Endodermal cell (in vitro differentiated cells): ENCODE measurements around the gene TEP1. TPM values are rescaled to one million over a fixed set of nuclear protein-coding genes. Genes with fewer than 3 reads are reported as not detected.

Experiments
- DNase-seq: peaks from one replicate; pipeline ENCODE4 v3.0.0-alpha.2; 2017
- H3K27ac ChIP-seq: 2 replicates; pipeline ENCODE4 v1.5.1; 2013; ENCODE audit warnings: mild to moderate bottlenecking, low read depth, low read length, moderate library complexity
- H3K27me3 ChIP-seq: 2 replicates; pipeline ENCODE4 v1.6.1; 2013; ENCODE audit warnings: mild to moderate bottlenecking, low read length, moderate library complexity; ENCODE audit not compliant: insufficient read depth, control insufficient read depth, poor library complexity, severe bottlenecking
- H3K36me3 ChIP-seq: 2 replicates; pipeline ENCODE4 v1.7.0; 2013; ENCODE audit warnings: mild to moderate bottlenecking, low read length, moderate library complexity; ENCODE audit not compliant: control insufficient read depth, insufficient read depth
- H3K4me1 ChIP-seq: one replicate; pipeline ENCODE4 v1.7.0; 2013; ENCODE audit warnings: low read length; ENCODE audit not compliant: control insufficient read depth, insufficient read depth
- H3K4me3 ChIP-seq: 2 replicates; pipeline ENCODE4 v1.5.1; 2013; ENCODE audit warnings: mild to moderate bottlenecking, low read length, moderate library complexity
- H3K9ac ChIP-seq: 2 replicates; pipeline ENCODE4 v1.6.1; 2013; ENCODE audit warnings: mild to moderate bottlenecking, low read length, moderate library complexity; ENCODE audit not compliant: poor library complexity, severe bottlenecking; ENCODE audit errors: extremely low read depth
- H3K9me3 ChIP-seq: 2 replicates; pipeline ENCODE4 v1.6.1; 2013; ENCODE audit warnings: mild to moderate bottlenecking, low read length, moderate library complexity; ENCODE audit not compliant: control insufficient read depth
- H3K27ac Mint-ChIP-seq: 2 replicates; pipeline ENCODE4 v1.8.0; 2020; ENCODE audit warnings: mixed read lengths
- H3K27me3 Mint-ChIP-seq: 2 replicates; pipeline ENCODE4 v1.8.0; 2021; ENCODE audit warnings: mild to moderate bottlenecking, mixed read lengths; ENCODE audit not compliant: insufficient read depth
- H3K36me3 Mint-ChIP-seq: 2 replicates; pipeline ENCODE4 v1.8.0; 2020; ENCODE audit warnings: low read depth, mixed read lengths
- H3K4me1 Mint-ChIP-seq: 2 replicates; pipeline ENCODE4 v1.8.0; 2020; ENCODE audit warnings: mixed read lengths
- H3K4me3 Mint-ChIP-seq: 2 replicates; pipeline ENCODE4 v1.8.0; 2020; ENCODE audit warnings: mild to moderate bottlenecking, moderate library complexity, mixed read lengths
- H3K9me3 Mint-ChIP-seq: 2 replicates; pipeline ENCODE4 v1.8.0; 2020; ENCODE audit warnings: mild to moderate bottlenecking, mixed read lengths
- CTCF ChIP-seq: fragments of 200-600 bp; sonication (generic); conservative IDR thresholded peaks from 2 replicates; pipeline ENCODE4 v1.5.0; 2021; ENCODE audit warnings: antibody characterized with exemption, mild to moderate bottlenecking
- WGBS, 2 experiments: methylation state at CpG; one replicate each; pipeline versions ENCODE4 v1.1.5 to v1.1.7; 2013; ENCODE audit warnings: missing lambda C conversion rate in 2 of 2, mixed read lengths in 1 of 2; ENCODE audit not compliant: insufficient coverage in 1 of 2, insufficient read length in 1 of 2; 5-methylcytosine and 5-hydroxymethylcytosine counted together
- total RNA-seq, 2 donors: library from RNA; stranded (reverse); fragmentation: NEBNext Ultra II Directional in 1 of 2; extraction: Animal tissue kit (Norgen Biotek cat#: 25700) in 1 of 2; gene quantifications; 2 replicates in 1 of 2; 3 replicates in 1 of 2; pipeline ENCODE4 v1.2.1, GENCODE V29; 2021

TEP1 gene
- total RNA-seq, 2 donors from 2014 or later = 33.8 to 34.0 TPM

DNA sequence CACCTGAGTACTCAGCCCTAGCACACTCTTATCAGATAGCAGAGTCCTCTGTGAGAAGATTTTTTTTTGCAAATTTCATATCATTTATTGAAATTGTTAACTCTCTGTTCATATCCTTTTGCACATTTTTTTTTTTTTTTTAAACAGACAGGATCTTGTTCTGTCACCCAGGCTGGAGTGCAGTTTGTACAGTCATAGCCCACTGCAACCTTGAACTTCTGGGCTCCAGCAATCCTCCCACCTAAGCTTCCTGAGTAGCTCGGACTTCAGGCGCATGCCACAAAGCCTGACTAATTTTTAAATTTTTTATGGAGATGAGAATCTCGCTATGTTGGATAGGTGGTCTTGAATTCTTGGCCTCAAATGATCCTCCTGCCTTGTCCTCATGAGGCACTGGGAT is 65.6 kb downstream of the TEP1 start:
- Histone ChIP-seq H3K36me3 (peaks cover 70% of the 10 kb centered on the region), H3K4me3 (no peak overlapping the region), H3K27me3 (no peaks in the 10 kb centered on the region), H3K9ac (no peak overlapping the region), H3K4me1 (no peaks in the 10 kb centered on the region), H3K9me3 (no peaks in the 10 kb centered on the region), H3K27ac (no peak overlapping the region)
- H3K4me1 Mint-ChIP-seq = peaks cover 4% of the 10 kb centered on the region
- no peak for TF ChIP-seq CTCF
- WGBS, 2 experiments = 87 to 96% methylated on average over 3 of the region's 3 CpGs
- H3K36me3 Mint-ChIP-seq = peaks cover 61% of the 10 kb centered on the region
- H3K27me3 Mint-ChIP-seq = no peaks in the 10 kb centered on the region
- H3K27ac Mint-ChIP-seq = no peak overlapping the region
- no peak overlapping the region for H3K4me3 Mint-ChIP-seq
- DNase-seq = no peak
- no peaks in the 10 kb centered on the region for H3K9me3 Mint-ChIP-seq

- Mint-ChIP-seq H3K27me3 (no peaks in the 10 kb centered on the region), H3K9me3 (no peaks in the 10 kb centered on the region), H3K4me3 (no peak overlapping the region), H3K27ac (no peak overlapping the region), H3K36me3 (peaks cover 51% of the 10 kb centered on the region), H3K4me1 (peaks cover 4% of the 10 kb centered on the region)
- H3K9ac ChIP-seq = no peak overlapping the region
- no peak for TF ChIP-seq CTCF
- 96% methylated on average over 1 of the region's 1 CpG; no CpG with 5 or more reads in 1 of the 2 experiments for WGBS, 2 experiments
- no peak overlapping the region for H3K27ac ChIP-seq
- no peaks in the 10 kb centered on the region for H3K9me3 ChIP-seq
- H3K27me3 ChIP-seq = no peaks in the 10 kb centered on the region
- DNase-seq = no peak
- peaks cover 61% of the 10 kb centered on the region for H3K36me3 ChIP-seq
- H3K4me3 ChIP-seq = no peak overlapping the region
- no peaks in the 10 kb centered on the region for H3K4me1 ChIP-seq
These were observed 66.6 kb downstream of the TEP1 start for GRCh38 chr14:20346713-20347112.

DNA sequence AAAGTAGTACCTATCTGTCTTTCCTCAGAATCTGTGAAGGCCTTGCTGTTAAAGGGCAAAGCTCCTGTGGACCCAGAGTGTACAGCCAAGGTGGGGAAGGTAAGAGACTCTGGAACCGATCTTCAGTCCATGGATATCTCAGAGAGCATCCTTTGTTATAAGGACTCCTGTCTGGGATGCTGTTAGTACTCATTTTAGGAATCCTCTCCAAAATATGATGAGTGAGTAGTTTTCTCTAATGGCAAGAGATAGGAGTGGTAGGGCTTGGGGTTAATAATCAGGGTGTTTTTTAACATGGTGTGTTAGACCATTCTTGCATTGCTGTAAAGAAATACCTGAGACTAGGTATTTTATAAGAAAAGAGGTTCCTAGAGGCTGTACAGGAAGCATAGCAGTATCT is 67.9 kb downstream of the TEP1 start:
- no peak for TF ChIP-seq CTCF
- Histone ChIP-seq H3K9ac (no peak overlapping the region), H3K36me3 (peaks cover 51% of the 10 kb centered on the region), H3K9me3 (no peaks in the 10 kb centered on the region), H3K27ac (no peak overlapping the region), H3K27me3 (no peaks in the 10 kb centered on the region), H3K4me1 (no peaks in the 10 kb centered on the region), H3K4me3 (no peak overlapping the region)
- H3K27me3 Mint-ChIP-seq = no peaks in the 10 kb centered on the region
- no peak overlapping the region for H3K4me3 Mint-ChIP-seq
- peaks cover 4% of the 10 kb centered on the region for H3K4me1 Mint-ChIP-seq
- no peak for DNase-seq
- H3K9me3 Mint-ChIP-seq = no peaks in the 10 kb centered on the region
- no peak overlapping the region for H3K27ac Mint-ChIP-seq
- 88 to 100% methylated on average over 1 of the region's 1 CpG for WGBS, 2 experiments
- H3K36me3 Mint-ChIP-seq = peaks cover 41% of the 10 kb centered on the region
